ENCODE measurements around the gene RWDD1.

DNA sequence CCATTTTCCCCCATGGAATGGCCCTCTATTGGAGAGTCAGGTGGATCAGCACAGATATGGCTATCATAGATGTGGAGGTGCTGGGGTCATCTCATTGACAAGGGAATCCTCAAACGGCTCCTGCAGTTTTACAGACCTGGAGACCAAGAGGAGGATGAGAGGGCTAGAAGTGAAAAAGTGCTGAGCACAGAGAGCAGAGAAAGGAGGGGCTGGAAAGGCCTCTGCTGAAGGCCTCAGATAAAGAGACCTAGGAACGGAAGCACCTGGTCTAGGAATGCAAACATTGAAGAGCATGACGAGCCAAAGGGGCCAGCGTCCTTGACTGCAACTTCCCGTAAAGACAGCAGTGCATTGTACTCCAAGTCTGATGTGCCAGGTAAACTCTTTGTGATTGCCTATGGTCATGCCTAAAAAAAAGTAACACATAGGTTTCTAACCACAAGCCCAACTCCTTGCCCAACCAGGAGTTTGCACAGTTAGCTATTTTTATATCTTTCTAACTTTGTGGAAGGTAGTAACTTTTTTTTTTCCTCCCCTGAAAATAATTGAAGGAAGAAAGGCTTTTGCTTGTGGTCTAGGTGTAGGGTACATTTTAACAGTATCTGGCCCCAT, 60.2 kb downstream of the RWDD1 start:
- TF ChIP-seq, protein P1, sequence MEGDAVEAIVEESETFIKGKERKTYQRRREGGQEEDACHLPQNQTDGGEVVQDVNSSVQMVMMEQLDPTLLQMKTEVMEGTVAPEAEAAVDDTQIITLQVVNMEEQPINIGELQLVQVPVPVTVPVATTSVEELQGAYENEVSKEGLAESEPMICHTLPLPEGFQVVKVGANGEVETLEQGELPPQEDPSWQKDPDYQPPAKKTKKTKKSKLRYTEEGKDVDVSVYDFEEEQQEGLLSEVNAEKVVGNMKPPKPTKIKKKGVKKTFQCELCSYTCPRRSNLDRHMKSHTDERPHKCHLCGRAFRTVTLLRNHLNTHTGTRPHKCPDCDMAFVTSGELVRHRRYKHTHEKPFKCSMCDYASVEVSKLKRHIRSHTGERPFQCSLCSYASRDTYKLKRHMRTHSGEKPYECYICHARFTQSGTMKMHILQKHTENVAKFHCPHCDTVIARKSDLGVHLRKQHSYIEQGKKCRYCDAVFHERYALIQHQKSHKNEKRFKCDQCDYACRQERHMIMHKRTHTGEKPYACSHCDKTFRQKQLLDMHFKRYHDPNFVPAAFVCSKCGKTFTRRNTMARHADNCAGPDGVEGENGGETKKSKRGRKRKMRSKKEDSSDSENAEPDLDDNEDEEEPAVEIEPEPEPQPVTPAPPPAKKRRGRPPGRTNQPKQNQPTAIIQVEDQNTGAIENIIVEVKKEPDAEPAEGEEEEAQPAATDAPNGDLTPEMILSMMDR (IDR thresholded peaks at IDR 0.05), result no peak
- TF ChIP-seq ZFX (IDR thresholded peaks at IDR 0.05; ENCODE audit: borderline replicate concordance), result no peak
